ENCODE measurements around the gene MCMBP.

- TF ChIP-seq CTCF (IDR thresholded peaks at IDR 0.05; ENCODE audit: borderline replicate concordance, extremely low read depth, low read length, poor library complexity, severe bottlenecking): no peak
- TF ChIP-seq EZH2 (IDR thresholded peaks at IDR 0.05; ENCODE audit: borderline replicate concordance, low read depth, low read length, severe bottlenecking): no peak
Observed at GRCh38 chr10:119903946-119904666, 31.5 kb upstream of the MCMBP start.
